Gastroesophageal sphincter (tissue), 4 donors: ENCODE measurements around the gene MTMR10. TPM values are rescaled to one million over a fixed set of nuclear protein-coding genes. Genes with fewer than 3 reads are reported as not detected.

Experiments
- ATAC-seq: fragments of 150-250 bp; one replicate; pipeline ENCODE4 v1.9.1; 2016; ENCODE audit warnings: mild to moderate bottlenecking, moderate library complexity
- H3K27ac ChIP-seq, 4 donors: fragments of 200-600 bp; sonication (generic) in 3 of 4; 1 replicate in 3 of 4; 2 replicates in 1 of 4; pipeline ENCODE4 v1.5.1; 2016 to 2019
- H3K27me3 ChIP-seq: fragments of 200-600 bp; sonication (generic); one replicate; pipeline ENCODE4 v1.5.1; 2019
- H3K36me3 ChIP-seq, 2 donors: fragments of 200-600 bp; sonication (generic); one replicate each; pipeline ENCODE4 v1.5.1; 2019; ENCODE audit warnings: control low read depth in 1 of 2
- H3K4me1 ChIP-seq, 3 donors: fragments of 200-600 bp; sonication (generic); 1 replicate in 2 of 3; 2 replicates in 1 of 3; pipeline ENCODE4 v1.5.1; 2016 to 2019; ENCODE audit warnings: control low read depth in 2 of 3
- H3K4me3 ChIP-seq, 2 donors: fragments of 200-600 bp; sonication (generic); one replicate each; pipeline ENCODE4 v1.5.1; 2019; ENCODE audit warnings: mild to moderate bottlenecking in 1 of 2, moderate library complexity in 1 of 2
- H3K9me3 ChIP-seq, 3 donors: fragments of 200-600 bp; sonication (generic); one replicate each; pipeline ENCODE4 v1.5.1; 2017 to 2019; ENCODE audit warnings: control low read depth in 2 of 3
- CTCF ChIP-seq, 4 experiments: fragments of 200-600 bp in 2 of 4; fragments of 450-650 bp in 2 of 4; sonication (generic) in 1 of 4; IDR thresholded peaks; one replicate each; pipeline ENCODE4 v1.5.1; 2017 to 2019; ENCODE audit warnings: antibody characterized with exemption in 4 of 4, mild to moderate bottlenecking in 2 of 4, moderate library complexity in 2 of 4
- EP300 ChIP-seq: sonication (generic); formaldehyde crosslinking; IDR thresholded peaks from one replicate; pipeline ENCODE4 v1.6.1; 2017; ENCODE audit warnings: antibody characterized with exemption, mild to moderate bottlenecking
- POLR2A ChIP-seq, 2 donors: fragments of 450-650 bp; IDR thresholded peaks; one replicate each; pipeline ENCODE4 v1.6.1; 2017; ENCODE audit warnings: antibody characterized with exemption in 2 of 2, mild to moderate bottlenecking in 2 of 2, moderate library complexity in 1 of 2
- POLR2AphosphoS5 ChIP-seq: sonication (generic); formaldehyde crosslinking; IDR thresholded peaks from one replicate; pipeline ENCODE4 v1.6.1; 2017; ENCODE audit warnings: antibody characterized with exemption
- WGBS, 2 donors: methylation state at CpG; one replicate each; pipeline ENCODE4 v1.1.5; 2018; ENCODE audit warnings: low coverage in 1 of 2; 5-methylcytosine and 5-hydroxymethylcytosine counted together
- total RNA-seq, 4 donors: library from RNA; depleted of rRNA; stranded (reverse); fragments of >200 nt; gene quantifications; one replicate each; pipeline ENCODE4 v1.1.0, GENCODE V29; 2016

MTMR10 gene
- total RNA-seq, 4 donors from 2014 or later = 25.4 to 35.0 (median 32.4) TPM

DNA sequence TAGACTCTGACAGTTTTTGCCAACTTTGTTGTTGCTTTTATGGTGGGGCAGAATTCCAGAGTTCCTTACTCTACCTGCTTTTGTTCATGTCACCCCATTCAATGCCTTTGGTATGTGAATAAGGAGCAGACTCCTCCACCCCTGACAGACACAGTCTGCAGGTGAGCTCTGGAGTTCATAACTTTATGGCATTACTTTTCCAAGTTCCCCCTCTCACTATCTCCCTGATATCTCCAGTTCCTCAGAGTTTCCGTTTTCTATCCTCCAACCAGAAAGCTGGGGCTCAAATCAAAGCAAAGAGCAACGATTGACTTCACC, 23.1 kb upstream of the MTMR10 start:
- Histone ChIP-seq H3K27ac (no peak overlapping the region), H3K27me3 (no peaks in the 10 kb centered on the region), H3K4me3 (no peak overlapping the region), H3K4me1 (no peaks in the 10 kb centered on the region), H3K36me3 (no peaks in the 10 kb centered on the region), H3K9me3 (peaks cover 0 to 26% (median 0%) of the 10 kb centered on the region in 3 donors)
- TF ChIP-seq POLR2A (IDR thresholded peaks at IDR 0.05) (no peak), CTCF (IDR thresholded peaks at IDR 0.05) (no peak), POLR2AphosphoS5 (no peak)
- no peak for ATAC-seq
- 71% methylated on average over 1 of the region's 2 CpGs; no CpG with 5 or more reads in 1 of the 2 donors for WGBS, 2 donors

DNA sequence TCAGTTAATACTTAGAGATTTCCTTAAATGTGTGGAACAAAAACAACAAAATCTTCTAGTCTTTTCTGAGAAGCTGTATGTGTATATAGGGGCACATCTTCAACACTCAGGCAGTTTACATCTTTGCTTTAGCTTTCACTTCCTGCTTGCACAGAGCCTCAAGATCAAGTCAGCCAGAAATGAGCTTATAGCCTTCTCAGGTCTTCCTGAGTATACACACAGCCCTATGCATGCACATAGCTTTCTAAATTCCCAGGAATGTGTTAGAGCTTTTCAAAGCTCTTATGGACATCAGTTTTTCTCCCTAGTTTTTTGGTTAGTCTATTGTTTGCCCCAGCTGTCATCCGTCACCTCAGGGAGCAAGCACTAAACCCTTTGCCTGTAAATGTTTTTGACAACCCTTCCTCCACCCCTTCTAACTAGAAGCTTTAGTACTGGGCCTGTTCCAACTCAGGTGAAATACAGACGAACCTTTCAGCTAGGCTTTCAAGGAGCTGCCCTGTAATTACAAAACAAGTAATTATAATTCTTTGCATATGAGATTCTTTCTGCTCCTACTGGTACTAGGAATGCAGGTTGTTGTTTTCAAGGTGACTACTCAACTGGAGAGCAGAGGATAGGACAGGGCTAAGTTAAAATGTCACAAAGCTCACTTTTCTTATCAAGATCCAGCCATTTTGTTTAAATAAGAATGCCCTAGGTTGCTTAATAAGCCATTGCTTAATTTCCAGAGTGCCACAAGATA, 22.6 kb upstream of the MTMR10 start:
- no peak for ATAC-seq
- no peak for TF ChIP-seq POLR2AphosphoS5
- no peak for TF ChIP-seq CTCF (IDR thresholded peaks at IDR 0.05)
- TF ChIP-seq EP300 = no peak
- no peak for TF ChIP-seq POLR2A (IDR thresholded peaks at IDR 0.05)
- Histone ChIP-seq H3K36me3 (no peaks in the 10 kb centered on the region), H3K27ac (no peak overlapping the region), H3K9me3 (peaks cover 0 to 26% (median 0%) of the 10 kb centered on the region in 3 donors), H3K4me1 (no peaks in the 10 kb centered on the region), H3K4me3 (no peak overlapping the region), H3K27me3 (no peaks in the 10 kb centered on the region)
- 27 to 46% methylated on average over 1 to 2 of the region's 2 CpGs for WGBS, 2 donors

- no peak overlapping the region for H3K4me3 ChIP-seq
- no peak for ATAC-seq
- H3K9me3 ChIP-seq = peaks cover 0 to 26% (median 0%) of the 10 kb centered on the region in 3 donors
- no peaks in the 10 kb centered on the region for H3K27me3 ChIP-seq
- H3K4me1 ChIP-seq = no peaks in the 10 kb centered on the region
- TF ChIP-seq POLR2AphosphoS5 (no peak), EP300 (no peak), CTCF (IDR thresholded peaks at IDR 0.05) (no peak), POLR2A (IDR thresholded peaks at IDR 0.05) (no peak)
- H3K36me3 ChIP-seq = no peaks in the 10 kb centered on the region
- WGBS, 2 donors = 46% methylated on average over 2 of the region's 2 CpGs; no CpG with 5 or more reads in 1 of the 2 donors
- no peak overlapping the region for H3K27ac ChIP-seq
These were observed 21.0 kb upstream of the MTMR10 start for GRCh38 chr15:31012455-31012854.

GRCh38 chr15:31010036-31010435, 18.6 kb upstream of the MTMR10 start:
- H3K9me3 ChIP-seq = peaks cover 0 to 26% (median 0%) of the 10 kb centered on the region in 3 donors
- TF ChIP-seq POLR2AphosphoS5 (no peak), POLR2A (IDR thresholded peaks at IDR 0.05) (no peak), CTCF (IDR thresholded peaks at IDR 0.05) (no peak), EP300 (no peak)
- no peak overlapping the region for H3K4me3 ChIP-seq
- no peaks in the 10 kb centered on the region for H3K4me1 ChIP-seq
- no peaks in the 10 kb centered on the region for H3K36me3 ChIP-seq
- no peak overlapping the region for H3K27ac ChIP-seq
- whole genome bisulfite sequencing, 2 donors = 100% methylated on average over 1 of the region's 1 CpG
- ATAC-seq = no peak
- no peaks in the 10 kb centered on the region for H3K27me3 ChIP-seq

DNA sequence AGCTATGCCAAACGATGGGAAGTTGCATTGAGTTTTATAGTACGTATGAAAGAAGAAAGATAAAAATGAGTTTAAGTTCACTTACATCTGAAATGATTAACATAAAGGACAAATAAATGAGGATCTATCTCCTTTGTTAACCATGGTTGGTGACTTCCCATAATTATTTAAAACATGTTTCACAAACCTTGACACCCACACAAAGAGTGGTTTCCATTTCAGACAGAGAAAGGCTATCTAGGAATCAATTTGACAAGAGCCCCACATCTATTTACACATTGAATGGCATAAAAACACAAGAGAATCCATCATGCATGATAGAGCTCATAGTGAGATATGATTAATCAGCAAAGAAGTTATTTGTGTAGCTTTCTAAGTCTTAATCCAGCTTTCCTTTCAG, 14.2 kb upstream of the MTMR10 start:
- Histone ChIP-seq H3K4me1 (no peaks in the 10 kb centered on the region), H3K27ac (no peak overlapping the region), H3K4me3 (no peak overlapping the region), H3K36me3 (no peaks in the 10 kb centered on the region), H3K27me3 (peaks cover 26% of the 10 kb centered on the region), H3K9me3 (no peaks in the 10 kb centered on the region)
- 65% methylated on average over 2 of the region's 2 CpGs; no CpG with 5 or more reads in 1 of the 2 donors for WGBS, 2 donors
- TF ChIP-seq POLR2A (IDR thresholded peaks at IDR 0.05) = no peak
- TF ChIP-seq CTCF (IDR thresholded peaks at IDR 0.05) = no peak
- no peak for TF ChIP-seq EP300
- no peak for TF ChIP-seq POLR2AphosphoS5
- no peak for ATAC-seq
